Measurements from ENCODE around the gene SMIM24.

DNA sequence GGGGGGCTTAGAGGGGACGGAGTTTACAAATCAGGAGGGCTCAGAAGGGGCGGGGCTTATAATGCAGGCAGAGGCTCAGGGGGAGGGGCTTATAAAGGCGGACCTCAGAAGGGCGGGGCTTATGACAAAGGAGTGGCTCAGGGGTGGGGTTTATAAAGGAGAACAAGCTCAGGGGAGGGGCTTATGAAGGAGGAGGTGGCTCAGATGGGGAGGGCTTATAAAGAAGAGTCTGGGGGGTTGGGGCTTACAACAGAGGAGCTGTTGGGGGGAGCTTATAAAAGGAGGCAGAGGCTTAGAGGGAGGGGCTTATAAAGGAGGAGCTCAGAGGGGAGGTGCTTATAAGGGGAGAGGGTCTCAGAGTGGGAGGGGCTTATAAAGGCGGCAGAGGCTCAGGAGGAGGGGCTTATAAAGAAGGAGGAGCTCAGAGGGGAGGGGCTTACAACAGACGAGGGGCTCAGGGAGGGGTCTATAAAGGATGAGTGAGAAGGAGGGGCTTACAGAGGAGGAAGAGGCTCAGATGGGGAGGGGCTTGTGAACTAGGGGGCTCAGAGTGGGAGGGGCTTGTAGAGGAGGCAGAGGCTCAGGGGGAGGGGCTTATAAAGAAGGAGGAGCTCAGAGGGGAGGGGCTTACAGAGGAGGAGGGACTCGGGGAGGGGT lies 1.0 kb downstream of the SMIM24 start:
- TF ChIP-seq POLR2A (IDR thresholded peaks at IDR 0.05) (no peak), CTCF (IDR thresholded peaks at IDR 0.05) (no peak)

Measured in heart left ventricle (tissue), 13 donors.